CD1c-positive myeloid dendritic cell (primary cell): ENCODE results near the gene CARD14.
"Not testable (repeated sequence)": the region's sequence is repeated elsewhere in the genome, so short reads cannot be mapped to it uniquely, and the experiment has no call there.

ENCODE experiments used
- DNase-seq: peaks from one replicate; pipeline ENCODE4 v3.0.0-alpha.2; 2016; ENCODE audit errors: extremely low spot score

Gene CARD14

GRCh38 chr17:80147035-80147822 is 22.6 kb upstream of the CARD14 start, which contains the start of gene EIF4A3:
Gene EIF4A3 (minus strand): TSS chr17:80147128. CDS start chr17:80146961, 167 bp downstream.
- DNase-seq = peak; percentile 100

GRCh38 chr17:80151333-80151732 is 18.5 kb upstream of the CARD14 start:
- DNase-seq = no peak

GRCh38 chr17:80152081-80152702 is 17.6 kb upstream of the CARD14 start:
- peak; percentile 43 for DNase-seq

GRCh38 chr17:80153004-80153403 is 16.8 kb upstream of the CARD14 start:
- DNase-seq = no peak

- no peak for DNase-seq
These were observed 15.7 kb upstream of the CARD14 start for GRCh38 chr17:80154166-80154565.

- not testable (repeated sequence) for DNase-seq
These were observed 14.2 kb upstream of the CARD14 start for GRCh38 chr17:80155600-80155999.

GRCh38 chr17:80158846-80159245 is 11.0 kb upstream of the CARD14 start:
- DNase-seq = no peak

GRCh38 chr17:80160536-80160935 is 9.3 kb upstream of the CARD14 start:
- no peak for DNase-seq

- no peak for DNase-seq
These were observed 6.5 kb upstream of the CARD14 start for GRCh38 chr17:80163336-80163735.

GRCh38 chr17:80164185-80164584 is 5.6 kb upstream of the CARD14 start:
- no peak for DNase-seq

- no peak for DNase-seq
These were observed 3.4 kb upstream of the CARD14 start for GRCh38 chr17:80166446-80166845.

- DNase-seq = no peak
These were observed 1.5 kb upstream of the CARD14 start for GRCh38 chr17:80168371-80168770.

- no peak for DNase-seq
These were observed 723 bp upstream of the CARD14 start for GRCh38 chr17:80169107-80169506.

- no peak for DNase-seq
These were observed 1.9 kb downstream of the CARD14 start for GRCh38 chr17:80171681-80172080.

GRCh38 chr17:80173126-80173525 is 3.3 kb downstream of the CARD14 start:
- DNase-seq = no peak

- no peak for DNase-seq
These were observed 4.1 kb downstream of the CARD14 start for GRCh38 chr17:80173916-80174315.

- DNase-seq = no peak
These were observed 6.9 kb downstream of the CARD14 start for GRCh38 chr17:80176757-80177156.

- DNase-seq = no peak
These were observed 8.3 kb downstream of the CARD14 start for GRCh38 chr17:80177986-80178595.

GRCh38 chr17:80180192-80180591 is 10.4 kb downstream of the CARD14 start:
- DNase-seq = no peak

GRCh38 chr17:80181431-80181830 is 11.6 kb downstream of the CARD14 start:
- DNase-seq = no peak

GRCh38 chr17:80182118-80182844 is 12.5 kb downstream of the CARD14 start:
- DNase-seq = no peak

GRCh38 chr17:80182845-80183223 is 13.0 kb downstream of the CARD14 start:
- DNase-seq = no peak
